Upper lobe of right lung (tissue), 1 donor: ENCODE results near the gene SIGLEC6. TPM values are rescaled to one million over a fixed set of nuclear protein-coding genes. Genes with fewer than 3 reads are reported as not detected.

Experiments used
- ATAC-seq: fragments of 200-7000 bp; cut with Tn5 transposase; one replicate; pipeline ENCODE4 v1.9.1; 2020; ENCODE audit warnings: mild to moderate bottlenecking, moderate library complexity
- DNase-seq: peaks from one replicate; pipeline ENCODE4 v3.0.0-alpha.2; 2020
- H3K27ac ChIP-seq: fragments of 200-600 bp; one replicate; pipeline ENCODE4 v1.8.0; 2022
- H3K27me3 ChIP-seq: fragments of 200-600 bp; one replicate; pipeline ENCODE4 v1.8.0; 2022; ENCODE audit warnings: mild to moderate bottlenecking
- H3K36me3 ChIP-seq: fragments of 200-600 bp; one replicate; pipeline ENCODE4 v1.8.0; 2022
- H3K4me1 ChIP-seq: fragments of 200-600 bp; one replicate; pipeline ENCODE4 v1.8.0; 2022
- H3K4me3 ChIP-seq: fragments of 200-600 bp; one replicate; pipeline ENCODE4 v1.8.0; 2022; ENCODE audit warnings: mild to moderate bottlenecking
- H3K9me3 ChIP-seq: fragments of 200-600 bp; one replicate; pipeline ENCODE4 v1.8.0; 2022
- intact Hi-C: fragments of 100-400 bp; cut with DNase I; formaldehyde crosslinking; loops from one replicate; pipeline ENCODE4 v1.11.0; 2022
- total RNA-seq: library from RNA; stranded (reverse); fragmentation: NEBNext Ultra II Directional; extraction: Animal tissue kit (Norgen Biotek cat#: 25700); gene quantifications from one replicate; pipeline ENCODE4 v1.2.1, GENCODE V29; 2021
- TF ChIP-seq, protein P1 (sequence below): fragments of 200-600 bp; IDR thresholded peaks from one replicate; pipeline ENCODE4 v1.8.0; 2022; ENCODE audit warnings: antibody characterized with exemption
- donor health status: DM: no; HTN: yes; CAD: no; lungs with severe emphysema.

Gene SIGLEC6
- total RNA-seq, 1 donor from 2014 or later: 9.4 TPM

DNA sequence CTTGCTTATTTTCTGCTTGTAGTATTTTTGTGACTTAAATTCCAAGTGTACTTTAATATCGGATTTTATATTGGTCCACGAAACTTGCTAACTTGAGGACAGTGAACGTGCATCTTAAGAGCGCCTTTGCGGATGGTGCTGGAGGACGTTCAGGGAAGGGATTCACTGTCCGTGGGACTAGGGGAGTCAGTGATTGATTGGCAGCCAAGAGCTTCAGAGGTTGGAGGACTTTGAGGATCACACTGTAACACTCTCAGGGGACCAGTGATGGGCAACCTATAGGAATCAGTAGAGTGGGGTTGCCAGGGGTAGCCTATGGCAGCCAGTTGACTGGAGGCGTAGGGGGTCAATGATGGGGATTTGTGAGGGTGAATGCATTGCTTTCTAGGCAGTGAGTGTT, 40.1 kb upstream of the SIGLEC6 start:
- intact Hi-C loops: no loop called here
- ATAC-seq: no peak

DNA sequence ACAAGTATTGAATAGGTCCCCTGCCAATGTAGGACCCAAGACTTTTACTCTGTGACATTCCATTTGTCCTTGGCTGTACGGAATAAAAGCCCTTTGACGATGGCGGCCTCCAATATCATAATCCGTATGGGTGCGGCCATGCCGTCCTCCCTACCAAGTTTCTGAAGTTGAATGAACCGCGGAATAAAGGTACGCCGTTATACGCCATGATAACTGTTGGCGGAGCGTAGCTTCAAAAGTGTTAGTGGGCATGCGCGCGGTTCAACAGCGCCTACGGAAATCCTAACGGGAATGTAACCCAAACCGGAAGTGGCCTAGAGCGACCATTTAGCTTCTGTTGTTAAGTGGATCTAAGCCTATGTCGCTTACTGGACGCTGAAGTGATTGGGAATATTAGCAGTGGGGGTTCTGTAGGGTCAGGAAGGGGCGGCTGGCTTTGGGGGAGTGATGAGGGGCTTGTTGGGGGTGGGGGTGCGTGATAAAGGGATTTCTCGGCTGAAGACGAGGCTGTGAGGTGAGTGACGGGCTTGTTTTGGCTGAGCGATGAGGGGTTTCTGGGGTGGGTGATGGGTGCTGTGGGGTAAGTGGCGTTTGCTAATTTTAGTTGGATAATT, 39.6 kb upstream of the SIGLEC6 start, which contains the start of gene ZNF175:
TSS of gene ZNF175 (plus strand) at position 322 of the 614 bp plus-strand sequence. CDS start 2,047 bp downstream, outside the sequence.
- Histone ChIP-seq H3K4me3 (peak within 1 kb of the TSS; percentile 74), H3K27me3 (no peaks in the 10 kb centered on the region), H3K9me3 (no peaks in the 10 kb centered on the region), H3K4me1 (peaks cover 18% of the 10 kb centered on the region), H3K27ac (peak within 1 kb of the TSS; percentile 56), H3K36me3 (peaks cover 24% of the 10 kb centered on the region)
- ATAC-seq (peak; percentile 99), DNase-seq (peak; percentile 95)
- TF ChIP-seq, protein P1, sequence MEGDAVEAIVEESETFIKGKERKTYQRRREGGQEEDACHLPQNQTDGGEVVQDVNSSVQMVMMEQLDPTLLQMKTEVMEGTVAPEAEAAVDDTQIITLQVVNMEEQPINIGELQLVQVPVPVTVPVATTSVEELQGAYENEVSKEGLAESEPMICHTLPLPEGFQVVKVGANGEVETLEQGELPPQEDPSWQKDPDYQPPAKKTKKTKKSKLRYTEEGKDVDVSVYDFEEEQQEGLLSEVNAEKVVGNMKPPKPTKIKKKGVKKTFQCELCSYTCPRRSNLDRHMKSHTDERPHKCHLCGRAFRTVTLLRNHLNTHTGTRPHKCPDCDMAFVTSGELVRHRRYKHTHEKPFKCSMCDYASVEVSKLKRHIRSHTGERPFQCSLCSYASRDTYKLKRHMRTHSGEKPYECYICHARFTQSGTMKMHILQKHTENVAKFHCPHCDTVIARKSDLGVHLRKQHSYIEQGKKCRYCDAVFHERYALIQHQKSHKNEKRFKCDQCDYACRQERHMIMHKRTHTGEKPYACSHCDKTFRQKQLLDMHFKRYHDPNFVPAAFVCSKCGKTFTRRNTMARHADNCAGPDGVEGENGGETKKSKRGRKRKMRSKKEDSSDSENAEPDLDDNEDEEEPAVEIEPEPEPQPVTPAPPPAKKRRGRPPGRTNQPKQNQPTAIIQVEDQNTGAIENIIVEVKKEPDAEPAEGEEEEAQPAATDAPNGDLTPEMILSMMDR: no peak
- intact Hi-C loops: no loop called here

More for the DNA sequence above, 40.1 kb upstream of the SIGLEC6 start:
- H3K9me3 ChIP-seq: no peaks in the 10 kb centered on the region
- peaks cover 18% of the 10 kb centered on the region for H3K4me1 ChIP-seq
- H3K4me3 ChIP-seq: peak overlapping the region; percentile 74
- peak overlapping the region; percentile 56 for H3K27ac ChIP-seq
- peaks cover 28% of the 10 kb centered on the region for H3K36me3 ChIP-seq
- DNase-seq: no peak
- H3K27me3 ChIP-seq: no peaks in the 10 kb centered on the region
- TF ChIP-seq, protein P1: no peak

DNA sequence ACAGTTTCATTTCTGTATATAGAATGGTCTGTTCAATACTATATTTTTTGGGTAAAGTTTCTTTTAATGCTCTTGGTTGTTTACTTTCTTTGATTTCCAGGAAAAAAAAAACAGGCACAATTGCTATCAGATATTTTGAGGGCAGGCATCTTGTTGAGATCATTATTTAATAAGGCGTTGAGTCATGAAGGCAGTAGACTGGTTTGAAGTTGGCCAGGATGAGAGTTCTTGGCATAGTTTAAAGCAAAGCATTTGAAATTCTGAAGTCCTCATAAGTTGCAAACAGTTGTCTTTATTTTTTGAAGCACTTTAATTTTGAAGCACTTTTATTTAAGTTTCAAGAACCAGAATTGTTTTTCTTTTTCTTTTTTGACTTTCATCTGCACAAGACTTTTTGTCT, 37.0 kb upstream of the SIGLEC6 start:
- Histone ChIP-seq H3K27ac (no peak overlapping the region), H3K9me3 (no peaks in the 10 kb centered on the region), H3K27me3 (no peaks in the 10 kb centered on the region), H3K4me3 (no peak overlapping the region), H3K36me3 (peaks cover 8% of the 10 kb centered on the region), H3K4me1 (peaks cover 17% of the 10 kb centered on the region)
- DNase-seq: no peak
- ATAC-seq: no peak
- TF ChIP-seq, protein P1: no peak
- intact Hi-C loops: no loop called here

DNA sequence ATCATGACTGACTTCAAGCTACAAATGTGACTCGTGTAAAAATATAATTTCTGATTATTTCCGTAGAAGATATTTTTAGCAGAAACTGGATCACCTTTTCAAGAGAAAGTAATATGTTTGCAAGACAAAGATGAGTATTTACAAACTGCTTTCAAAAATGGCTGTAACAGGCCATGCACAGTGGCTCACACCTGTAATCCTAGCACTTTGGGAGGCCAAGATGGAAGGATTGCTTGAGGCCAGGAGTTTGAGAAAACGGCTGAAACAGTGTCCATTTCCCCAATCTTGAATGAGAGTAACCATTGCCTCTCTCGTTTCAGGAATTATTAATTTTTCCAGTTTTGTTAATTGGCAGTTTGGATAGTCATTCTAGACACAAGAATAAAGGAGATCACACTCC, 36.1 kb upstream of the SIGLEC6 start:
- H3K4me1 ChIP-seq: peaks cover 10% of the 10 kb centered on the region
- no peak for DNase-seq
- no peak for ATAC-seq
- TF ChIP-seq, protein P1: no peak
- intact Hi-C loops: no loop called here
- no peak overlapping the region for H3K27ac ChIP-seq
- H3K4me3 ChIP-seq: no peak overlapping the region
- H3K36me3 ChIP-seq: no peaks in the 10 kb centered on the region
- no peaks in the 10 kb centered on the region for H3K27me3 ChIP-seq
- H3K9me3 ChIP-seq: no peaks in the 10 kb centered on the region

DNA sequence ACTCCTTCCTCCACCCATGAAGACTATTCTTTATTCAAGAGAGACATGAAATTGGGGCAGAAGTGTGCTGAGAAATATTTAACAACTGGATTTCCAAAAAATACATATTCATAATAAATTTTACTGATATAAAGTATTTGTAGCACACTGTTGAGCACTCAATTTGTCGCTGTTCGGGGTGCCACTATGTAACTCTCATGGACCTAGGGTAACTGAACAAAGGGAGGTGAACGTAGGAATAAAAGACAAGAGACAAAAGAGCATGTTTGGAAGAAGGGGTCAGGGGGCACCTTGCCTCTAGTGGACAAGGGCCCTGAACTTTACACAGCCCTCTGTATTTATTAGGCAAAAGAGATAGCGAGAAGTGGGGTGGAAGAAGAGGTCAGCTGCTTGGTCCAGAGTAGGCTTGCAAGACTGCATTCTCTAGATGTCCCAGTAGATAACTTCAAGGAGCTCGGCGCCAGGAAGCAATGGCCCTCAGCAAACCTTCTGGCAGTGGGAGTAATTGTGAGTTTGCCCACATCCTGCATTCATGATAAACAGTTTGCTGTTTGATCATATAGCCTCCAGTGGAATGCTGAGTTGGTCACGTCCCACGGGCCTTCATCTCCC, 35.1 kb upstream of the SIGLEC6 start:
- Histone ChIP-seq H3K27me3 (no peaks in the 10 kb centered on the region), H3K9me3 (no peaks in the 10 kb centered on the region), H3K4me1 (peaks cover under 1% of the 10 kb centered on the region), H3K27ac (no peak overlapping the region), H3K4me3 (no peak overlapping the region), H3K36me3 (no peaks in the 10 kb centered on the region)
- ATAC-seq (no peak), DNase-seq (no peak)
- TF ChIP-seq, protein P1: no peak
- intact Hi-C loops: no loop called here
